Aorta (tissue), 4 donors: ENCODE measurements around the gene PTCD3. TPM values are rescaled to one million over a fixed set of nuclear protein-coding genes. Genes with fewer than 3 reads are reported as not detected.

Source experiments
- polyA plus RNA-seq, 2 donors: library from polyadenylated mRNA; stranded (reverse); fragments of 200-250 nt; gene quantifications; one replicate each; pipeline ENCODE4 v1.2.3, GENCODE V29; 2013
- total RNA-seq, 2 donors: library from RNA; stranded (reverse); fragmentation: NEBNext Ultra II Directional; extraction: Animal tissue kit (Norgen Biotek cat#: 25700); gene quantifications; one replicate each; pipeline ENCODE4 v1.2.1, GENCODE V29; 2021
- donor health status: healthy with polysubstance abuse.
- donor health status: Bipolar disorder and iron deficiency.
- donor health status: DM: no; HTN: no; CAD: no.
- donor health status: DM: yes; HTN: yes; CAD: no.

The PTCD3 gene
- total and polyA plus RNA-seq, 4 donors = 4.4 to 86.3 (median 53.3) TPM

Other genes with a start within 250 kb of the PTCD3 start
- gene ST3GAL5, start 217.2 kb upstream of the PTCD3 start, total RNA-seq = 10 to 100 TPM; 15.7 to 29.8 TPM
- gene ST3GAL5, start 217.2 kb upstream of the PTCD3 start, polyA plus RNA-seq = 10 to 100 TPM in 1 of 2 donors, 1 to 10 TPM in 1; 3.3 to 15.8 TPM
- 10 to 100 TPM; 28.2 to 31.5 TPM for gene POLR1A, start 349 bp upstream of the PTCD3 start, total RNA-seq
- 1 to 10 TPM; 1.4 to 4.7 TPM for gene POLR1A, start 349 bp upstream of the PTCD3 start, polyA plus RNA-seq
- 10 to 100 TPM; 68.4 to 81.2 TPM for gene IMMT, start 89.2 kb downstream of the PTCD3 start, total RNA-seq
- 10 to 100 TPM; 34.7 to 47.3 TPM for gene IMMT, start 89.2 kb downstream of the PTCD3 start, polyA plus RNA-seq
- gene MRPL35, start 93.2 kb downstream of the PTCD3 start, total RNA-seq = 10 to 100 TPM; 21.2 to 22.4 TPM
- 10 to 100 TPM; 12.6 to 39.2 TPM for gene MRPL35, start 93.2 kb downstream of the PTCD3 start, polyA plus RNA-seq
- gene REEP1, start 231.4 kb downstream of the PTCD3 start, total RNA-seq = 10 to 100 TPM; 12.3 to 36.3 TPM
- 1 to 10 TPM; 4.5 to 8.8 TPM for gene REEP1, start 231.4 kb downstream of the PTCD3 start, polyA plus RNA-seq